NT2/D1 (cell line): ENCODE results near the gene ARSD.

Experiments
- SUZ12 ChIP-seq: IDR thresholded peaks from 2 replicates; pipeline ENCODE4 v1.6.1; 2011; ENCODE audit not compliant: insufficient read length, insufficient read depth; ENCODE audit errors: extremely low read depth
- YY1 ChIP-seq: IDR thresholded peaks from 2 replicates; pipeline ENCODE4 v1.6.1; 2011; ENCODE audit not compliant: insufficient read length, insufficient read depth
- ZNF274 ChIP-seq: IDR thresholded peaks from 2 replicates; pipeline ENCODE4 v1.6.1; 2011; ENCODE audit warnings: mild to moderate bottlenecking, low read depth, low read length

GRCh38 chrX:2962381-2962780 lies 33.2 kb upstream of the ARSD start:
- TF ChIP-seq YY1 = no peak
- TF ChIP-seq ZNF274 = no peak
- TF ChIP-seq SUZ12 = no peak
